Duodenal mucosa (tissue), 2 donors: ENCODE data around the gene EFCAB12.
A peak's percentile ranks its signal among the peaks of the same experiment; 100 is the strongest.

Source experiments
- H3K27ac ChIP-seq: one replicate; pipeline ENCODE4 v1.7.0; 2013; ENCODE audit warnings: low read depth, low read length
- H3K27me3 ChIP-seq, 2 donors: one replicate each; pipeline ENCODE4 v1.7.0; 2013; ENCODE audit warnings: low read length in 2 of 2, control low read depth in 1 of 2; ENCODE audit not compliant: insufficient read depth in 2 of 2, control insufficient read depth in 1 of 2
- H3K36me3 ChIP-seq, 2 donors: one replicate each; pipeline ENCODE4 v1.7.0; 2013; ENCODE audit warnings: low read length in 2 of 2, control low read depth in 1 of 2; ENCODE audit not compliant: insufficient read depth in 2 of 2, control insufficient read depth in 1 of 2
- H3K4me1 ChIP-seq, 2 donors: one replicate each; pipeline ENCODE4 v1.7.0; 2013; ENCODE audit warnings: low read length in 2 of 2, control low read depth in 1 of 2; ENCODE audit not compliant: insufficient read depth in 2 of 2, control insufficient read depth in 1 of 2
- H3K4me3 ChIP-seq, 2 donors: one replicate each; pipeline ENCODE4 v1.7.0; 2013; ENCODE audit warnings: low read length in 2 of 2, low read depth in 1 of 2
- H3K9ac ChIP-seq, 2 donors: one replicate each; pipeline ENCODE4 v1.7.0; 2013; ENCODE audit warnings: low read length in 2 of 2, low read depth in 1 of 2
- H3K9me3 ChIP-seq, 2 donors: one replicate each; pipeline ENCODE4 v1.7.0; 2013; ENCODE audit warnings: low read length in 2 of 2, control low read depth in 1 of 2; ENCODE audit not compliant: control insufficient read depth in 1 of 2

The EFCAB12 gene

GRCh38 chr3:129428376-129429079, at the start of gene EFCAB12:
TSS of gene EFCAB12 (minus strand) at chr3:129428636. CDS start at chr3:129428488, 148 bp downstream.
- Histone ChIP-seq H3K27me3 (peaks cover 0 to 5% of the 10 kb centered on the region in 2 donors), H3K27ac (no peak within 1 kb of the TSS), H3K9ac (peak within 1 kb of the TSS; percentile 23 to 45), H3K36me3 (peaks cover 16 to 28% of the 10 kb centered on the region in 2 donors), H3K4me3 (peak within 1 kb of the TSS; percentile 78), H3K4me1 (peaks cover 14 to 24% of the 10 kb centered on the region in 2 donors), H3K9me3 (no peaks in the 10 kb centered on the region)

- Histone ChIP-seq H3K4me3 (no peak overlapping the region), H3K9ac (no peak overlapping the region), H3K4me1 (no peaks in the 10 kb centered on the region), H3K36me3 (peaks cover 0 to 32% of the 10 kb centered on the region in 2 donors), H3K9me3 (no peaks in the 10 kb centered on the region), H3K27me3 (no peaks in the 10 kb centered on the region), H3K27ac (no peak overlapping the region)
Measured at GRCh38 chr3:129476586-129476985, 48.1 kb upstream of the EFCAB12 start.

GRCh38 chr3:129475863-129476262, 47.4 kb upstream of the EFCAB12 start:
- no peaks in the 10 kb centered on the region for H3K27me3 ChIP-seq
- H3K4me1 ChIP-seq = no peaks in the 10 kb centered on the region
- peaks cover 5 to 32% of the 10 kb centered on the region in 2 donors for H3K36me3 ChIP-seq
- no peak overlapping the region for H3K4me3 ChIP-seq
- no peak overlapping the region for H3K27ac ChIP-seq
- no peaks in the 10 kb centered on the region for H3K9me3 ChIP-seq
- H3K9ac ChIP-seq = no peak overlapping the region

GRCh38 chr3:129474984-129475804, 46.8 kb upstream of the EFCAB12 start:
- H3K9me3 ChIP-seq = no peaks in the 10 kb centered on the region
- no peaks in the 10 kb centered on the region for H3K27me3 ChIP-seq
- H3K4me1 ChIP-seq = no peaks in the 10 kb centered on the region
- H3K4me3 ChIP-seq = no peak overlapping the region
- H3K9ac ChIP-seq = no peak overlapping the region
- no peak overlapping the region for H3K27ac ChIP-seq
- peaks cover 5 to 29% of the 10 kb centered on the region in 2 donors for H3K36me3 ChIP-seq

- no peaks in the 10 kb centered on the region for H3K27me3 ChIP-seq
- no peaks in the 10 kb centered on the region for H3K9me3 ChIP-seq
- H3K36me3 ChIP-seq = peaks cover 5 to 26% of the 10 kb centered on the region in 2 donors
- no peak overlapping the region for H3K4me3 ChIP-seq
- no peak overlapping the region for H3K9ac ChIP-seq
- H3K27ac ChIP-seq = no peak overlapping the region
- peaks cover 7 to 10% of the 10 kb centered on the region in 2 donors for H3K4me1 ChIP-seq
Measured at GRCh38 chr3:129473769-129474152, 45.3 kb upstream of the EFCAB12 start.

- Histone ChIP-seq H3K4me1 (peaks cover 12 to 16% of the 10 kb centered on the region in 2 donors), H3K9me3 (no peaks in the 10 kb centered on the region), H3K36me3 (peaks cover 5 to 23% of the 10 kb centered on the region in 2 donors), H3K27me3 (no peaks in the 10 kb centered on the region), H3K27ac (no peak overlapping the region), H3K9ac (no peak overlapping the region), H3K4me3 (no peak overlapping the region)
Measured at GRCh38 chr3:129473067-129473768, 44.8 kb upstream of the EFCAB12 start.

GRCh38 chr3:129470861-129471260, 42.4 kb upstream of the EFCAB12 start:
- Histone ChIP-seq H3K9me3 (no peaks in the 10 kb centered on the region), H3K27me3 (no peaks in the 10 kb centered on the region), H3K4me1 (peaks cover 16 to 24% of the 10 kb centered on the region in 2 donors), H3K4me3 (no peak overlapping the region), H3K27ac (no peak overlapping the region), H3K9ac (no peak overlapping the region), H3K36me3 (peaks cover 5 to 7% of the 10 kb centered on the region in 2 donors)

GRCh38 chr3:129469026-129469425, 40.6 kb upstream of the EFCAB12 start:
- Histone ChIP-seq H3K4me3 (no peak overlapping the region), H3K27me3 (no peaks in the 10 kb centered on the region), H3K9ac (no peak overlapping the region), H3K27ac (no peak overlapping the region), H3K9me3 (no peaks in the 10 kb centered on the region), H3K36me3 (peaks cover 13% of the 10 kb centered on the region in 2 donors), H3K4me1 (peaks cover 16 to 24% of the 10 kb centered on the region in 2 donors)

GRCh38 chr3:129467932-129468331, 39.5 kb upstream of the EFCAB12 start:
- Histone ChIP-seq H3K4me1 (peaks cover 16 to 24% of the 10 kb centered on the region in 2 donors), H3K4me3 (no peak overlapping the region), H3K9ac (no peak overlapping the region), H3K36me3 (peaks cover 15 to 18% of the 10 kb centered on the region in 2 donors), H3K27me3 (no peaks in the 10 kb centered on the region), H3K9me3 (no peaks in the 10 kb centered on the region), H3K27ac (no peak overlapping the region)

GRCh38 chr3:129463716-129464115, 35.3 kb upstream of the EFCAB12 start:
- Histone ChIP-seq H3K9ac (no peak overlapping the region), H3K27ac (no peak overlapping the region)

More at GRCh38 chr3:129463716-129464115, 35.3 kb upstream of the EFCAB12 start:
- Histone ChIP-seq H3K36me3 (peaks cover 13 to 14% of the 10 kb centered on the region in 2 donors), H3K9me3 (no peaks in the 10 kb centered on the region), H3K4me3 (no peak overlapping the region), H3K4me1 (peaks cover 9 to 19% of the 10 kb centered on the region in 2 donors), H3K27me3 (no peaks in the 10 kb centered on the region)
